Fibroblast of lung (primary cell): ENCODE data around the gene SBF2. TPM values are rescaled to one million over a fixed set of nuclear protein-coding genes. Genes with fewer than 3 reads are reported as not detected.

Experiments used
- DNase-seq, 2 donors: peaks; one replicate each; pipeline versions ENCODE4 v3.0.0 to v3.0.0-alpha.2; 2010; ENCODE audit warnings: low read depth in 2 of 2
- H2AFZ ChIP-seq: 2 replicates; pipeline ENCODE4 v1.5.1; 2012; ENCODE audit warnings: low read length, control low read depth, inconsistent platforms
- H3K27ac ChIP-seq: 2 replicates; pipeline ENCODE4 v1.5.1; 2011; ENCODE audit warnings: low read length, control low read depth; ENCODE audit not compliant: insufficient read depth
- H3K27me3 ChIP-seq: 2 replicates; pipeline ENCODE4 v1.5.1; 2011; ENCODE audit warnings: mild to moderate bottlenecking, low read length; ENCODE audit not compliant: control insufficient read depth, insufficient read depth
- H3K36me3 ChIP-seq: 2 replicates; pipeline ENCODE4 v1.5.1; 2011; ENCODE audit warnings: low read length; ENCODE audit not compliant: control insufficient read depth, insufficient read depth
- H3K4me1 ChIP-seq: 2 replicates; pipeline ENCODE4 v1.5.1; 2011; ENCODE audit warnings: low read length; ENCODE audit not compliant: control insufficient read depth, insufficient read depth; ENCODE audit errors: extremely low read depth
- H3K4me2 ChIP-seq: 2 replicates; pipeline ENCODE4 v1.5.1; 2011; ENCODE audit warnings: low read length, control low read depth; ENCODE audit not compliant: insufficient read depth; ENCODE audit errors: extremely low read depth
- H3K4me3 ChIP-seq, 4 experiments: fragments of 200-600 bp in 1 of 4; sonication (generic) in 1 of 4; replicated peaks in 1 of 4; 2 replicates each; pipeline ENCODE4 v1.5.1; 2011 to 2016; ENCODE audit warnings: low read length in 4 of 4, low read depth in 3 of 4, mild to moderate bottlenecking in 3 of 4, control low read depth in 2 of 4, inconsistent platforms in 1 of 4, mixed read lengths in 1 of 4; ENCODE audit not compliant: insufficient read depth in 1 of 4; ENCODE audit errors: control extremely low read depth in 1 of 4
- H3K79me2 ChIP-seq: 2 replicates; pipeline ENCODE4 v1.5.1; 2012; ENCODE audit warnings: mild to moderate bottlenecking, low read length, inconsistent platforms; ENCODE audit not compliant: control insufficient read depth, insufficient read depth
- H3K9ac ChIP-seq: 2 replicates; pipeline ENCODE4 v1.5.1; 2011; ENCODE audit warnings: mild to moderate bottlenecking, low read length, control low read depth; ENCODE audit not compliant: insufficient read depth
- H3K9me3 ChIP-seq: 2 replicates; pipeline ENCODE4 v1.5.1; 2012; ENCODE audit warnings: low read depth, low read length; ENCODE audit not compliant: control insufficient read depth, insufficient read depth
- H4K20me1 ChIP-seq: 2 replicates; pipeline ENCODE4 v1.5.1; 2011; ENCODE audit warnings: low read length; ENCODE audit not compliant: control insufficient read depth, insufficient read depth; ENCODE audit errors: extremely low read depth
- EZH2 ChIP-seq: IDR thresholded peaks from 2 replicates; pipeline ENCODE4 v1.5.1; 2012; ENCODE audit warnings: low read length, control low read depth, mild to moderate bottlenecking; ENCODE audit errors: missing control alignments
- polyA plus RNA-seq, 2 donors: library from polyadenylated mRNA; depleted of rRNA in 1 of 2; stranded (reverse) in 1 of 2; unstranded in 1 of 2; fragments of >200 nt; gene quantifications; 2 replicates each; pipeline ENCODE4 v1.2.1, GENCODE V29; 2011 to 2012; ENCODE audit warnings: missing spikeins in 1 of 2
- total RNA-seq: library from RNA; depleted of rRNA; stranded (reverse); fragments of >200 nt; gene quantifications from 2 replicates; pipeline ENCODE4 v1.2.1, GENCODE V29; 2014
- TF ChIP-seq, protein P1 (sequence below), 2 donors: IDR thresholded peaks in 1 of 2; conservative IDR thresholded peaks in 1 of 2; 1 replicate in 1 of 2; 2 replicates in 1 of 2; pipeline ENCODE4 v1.5.1; 2011 to 2012; ENCODE audit warnings: low read length in 2 of 2, control low read depth in 1 of 2, inconsistent platforms in 1 of 2, low read depth in 1 of 2, mild to moderate bottlenecking in 1 of 2

Gene SBF2
- total and polyA plus RNA-seq, 2 donors (not counting 1 experiment from before 2014, with no cell fraction given), result 69.4 to 95.9 TPM

DNA sequence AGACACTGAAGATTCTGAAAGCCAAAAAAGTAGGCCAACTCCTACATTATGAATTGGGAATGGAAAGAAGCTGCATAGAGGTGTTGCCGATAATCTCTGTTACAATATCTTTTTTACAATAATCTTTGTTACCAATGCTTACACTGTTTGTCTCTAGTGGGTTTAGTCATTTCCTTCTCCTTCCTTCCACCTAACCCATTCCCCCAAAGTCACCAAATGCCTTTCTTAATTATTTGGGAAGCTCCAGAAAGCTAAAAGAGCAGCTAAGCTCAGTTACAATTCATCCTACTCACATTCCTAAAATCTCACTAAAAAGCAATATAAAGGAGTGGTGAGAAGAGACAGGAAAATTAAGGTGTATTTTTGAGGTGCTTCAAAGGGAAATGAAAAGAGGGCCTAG, 316.5 kb downstream of the SBF2 start:
- no peak overlapping the region for H3K27ac ChIP-seq

GRCh38 chr11:9974375-9974774, 319.6 kb downstream of the SBF2 start:
- H3K9me3 ChIP-seq, result no peaks in the 10 kb centered on the region
- no peaks in the 10 kb centered on the region for H3K27me3 ChIP-seq
- H4K20me1 ChIP-seq, result no peaks in the 10 kb centered on the region
- H3K27ac ChIP-seq, result no peak overlapping the region
- peaks cover 4% of the 10 kb centered on the region for H3K4me1 ChIP-seq
- DNase-seq, result no peak
- H3K36me3 ChIP-seq, result no peaks in the 10 kb centered on the region
- no peak overlapping the region for H3K9ac ChIP-seq
- TF ChIP-seq, protein P1, sequence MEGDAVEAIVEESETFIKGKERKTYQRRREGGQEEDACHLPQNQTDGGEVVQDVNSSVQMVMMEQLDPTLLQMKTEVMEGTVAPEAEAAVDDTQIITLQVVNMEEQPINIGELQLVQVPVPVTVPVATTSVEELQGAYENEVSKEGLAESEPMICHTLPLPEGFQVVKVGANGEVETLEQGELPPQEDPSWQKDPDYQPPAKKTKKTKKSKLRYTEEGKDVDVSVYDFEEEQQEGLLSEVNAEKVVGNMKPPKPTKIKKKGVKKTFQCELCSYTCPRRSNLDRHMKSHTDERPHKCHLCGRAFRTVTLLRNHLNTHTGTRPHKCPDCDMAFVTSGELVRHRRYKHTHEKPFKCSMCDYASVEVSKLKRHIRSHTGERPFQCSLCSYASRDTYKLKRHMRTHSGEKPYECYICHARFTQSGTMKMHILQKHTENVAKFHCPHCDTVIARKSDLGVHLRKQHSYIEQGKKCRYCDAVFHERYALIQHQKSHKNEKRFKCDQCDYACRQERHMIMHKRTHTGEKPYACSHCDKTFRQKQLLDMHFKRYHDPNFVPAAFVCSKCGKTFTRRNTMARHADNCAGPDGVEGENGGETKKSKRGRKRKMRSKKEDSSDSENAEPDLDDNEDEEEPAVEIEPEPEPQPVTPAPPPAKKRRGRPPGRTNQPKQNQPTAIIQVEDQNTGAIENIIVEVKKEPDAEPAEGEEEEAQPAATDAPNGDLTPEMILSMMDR (conservative IDR thresholded peaks at IDR 0.05 in 1 of 2, IDR thresholded peaks at IDR 0.05 in 1 of 2; ENCODE audit: low read depth in 1 of 2, low read length in 2 of 2), result no peak
- TF ChIP-seq EZH2, result no peak
- no peak overlapping the region for H3K4me3 ChIP-seq
- H3K4me2 ChIP-seq, result no peak overlapping the region
- H2AFZ ChIP-seq, result no peak overlapping the region
- no peaks in the 10 kb centered on the region for H3K79me2 ChIP-seq

More for the DNA sequence above, 316.5 kb downstream of the SBF2 start:
- H2AFZ ChIP-seq, result no peak overlapping the region
- no peak overlapping the region for H3K4me3 ChIP-seq
- H3K9me3 ChIP-seq, result no peaks in the 10 kb centered on the region
- H4K20me1 ChIP-seq, result no peaks in the 10 kb centered on the region
- H3K4me2 ChIP-seq, result no peak overlapping the region
- no peaks in the 10 kb centered on the region for H3K27me3 ChIP-seq
- TF ChIP-seq, protein P1 (conservative IDR thresholded peaks at IDR 0.05 in 1 of 2, IDR thresholded peaks at IDR 0.05 in 1 of 2; ENCODE audit: low read depth in 1 of 2, low read length in 2 of 2), result no peak
- no peak for TF ChIP-seq EZH2
- H3K79me2 ChIP-seq, result no peaks in the 10 kb centered on the region
- no peaks in the 10 kb centered on the region for H3K36me3 ChIP-seq
- peaks cover 6% of the 10 kb centered on the region for H3K4me1 ChIP-seq
- no peak for DNase-seq
- H3K9ac ChIP-seq, result no peak overlapping the region

DNA sequence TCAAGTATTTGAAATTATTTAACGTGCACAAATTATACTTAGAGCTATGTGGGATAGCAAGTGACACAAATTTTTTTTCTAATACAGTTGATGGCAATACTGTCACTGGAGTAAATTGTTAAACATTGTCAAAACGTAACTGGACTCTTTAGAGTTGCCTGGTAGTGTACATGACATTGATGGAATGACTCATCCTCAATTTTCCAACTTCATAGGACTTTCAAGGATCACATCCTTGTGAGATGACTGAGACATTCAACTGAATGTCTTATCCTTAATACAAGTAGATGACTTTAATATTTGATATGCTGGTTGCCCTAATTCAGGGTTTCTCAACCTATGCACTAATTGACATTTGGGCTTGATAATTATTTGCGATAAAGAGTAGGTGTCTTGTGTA, 320.1 kb downstream of the SBF2 start:
- Histone ChIP-seq H3K27me3 (no peaks in the 10 kb centered on the region), H3K36me3 (no peaks in the 10 kb centered on the region), H3K9me3 (no peaks in the 10 kb centered on the region), H3K79me2 (no peaks in the 10 kb centered on the region), H3K4me1 (peaks cover 4% of the 10 kb centered on the region), H4K20me1 (no peaks in the 10 kb centered on the region), H3K9ac (no peak overlapping the region), H3K27ac (no peak overlapping the region), H3K4me2 (no peak overlapping the region), H3K4me3 (no peak overlapping the region), H2AFZ (no peak overlapping the region)
- TF ChIP-seq, protein P1 (conservative IDR thresholded peaks at IDR 0.05 in 1 of 2, IDR thresholded peaks at IDR 0.05 in 1 of 2; ENCODE audit: low read depth in 1 of 2, low read length in 2 of 2), result no peak
- no peak for TF ChIP-seq EZH2
- peak in 1 of 2 donors; percentile 12 for DNase-seq
